ENCODE data around the gene RGS5. TPM values are rescaled to one million over a fixed set of nuclear protein-coding genes. Genes with fewer than 3 reads are reported as not detected.

RGS5 gene
- total RNA-seq, 1 experiment from 2014 or later: 4.6 TPM

DNA sequence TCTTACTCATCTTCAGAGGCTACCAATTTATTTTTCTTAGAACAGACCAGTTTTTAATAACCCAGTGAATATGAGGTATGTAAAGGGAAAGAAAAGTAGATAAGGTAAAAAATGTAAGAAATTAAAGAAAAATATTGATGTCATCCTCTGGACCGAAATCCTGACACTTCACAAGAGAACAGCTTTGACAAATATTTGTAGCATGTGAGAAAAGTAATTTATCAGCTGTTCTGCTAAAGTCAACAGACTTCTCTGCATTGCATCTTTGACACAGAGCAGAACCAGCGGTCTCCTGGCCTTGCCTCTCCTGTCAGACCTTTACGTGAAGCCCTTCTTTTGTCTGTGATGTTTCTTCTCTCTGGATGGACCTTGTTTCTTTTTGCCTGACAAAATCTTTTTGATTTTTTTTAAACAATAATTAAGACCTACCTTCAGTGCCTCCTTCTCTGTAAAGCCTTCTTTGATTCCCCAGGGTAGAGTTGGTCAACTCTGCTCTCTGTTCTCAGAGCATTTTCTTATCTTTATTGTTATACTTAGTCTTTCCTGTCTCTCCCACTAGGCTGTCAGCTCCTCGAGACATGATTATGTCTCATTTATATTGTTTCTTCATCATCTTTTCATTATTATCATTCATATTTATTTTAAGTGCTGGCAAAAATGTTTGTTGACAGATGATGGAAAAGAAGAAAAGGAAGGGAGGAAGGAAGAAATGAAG, 98.2 kb downstream of the RGS5 start:
- ATAC-seq (no peak), DNase-seq (ENCODE audit: low read depth, low spot score) (no peak)
- Histone ChIP-seq H3K4me2 (ENCODE audit: low read length) (no peak overlapping the region), H3K36me3 (ENCODE audit: control insufficient read depth in 1 of 2, insufficient read depth in 2 of 2, low read length in 2 of 2) (no peaks in the 10 kb centered on the region), H3K4me3 (replicated peaks in 1 of 2; ENCODE audit: low read depth in 1 of 2, low read length in 2 of 2) (no peak overlapping the region), H3K27ac (ENCODE audit: low read depth, low read length) (no peak overlapping the region), H2AFZ (ENCODE audit: low read depth, low read length, poor library complexity, severe bottlenecking) (no peak overlapping the region), H3K27me3 (ENCODE audit: insufficient read depth, low read length) (no peaks in the 10 kb centered on the region), H3K79me2 (ENCODE audit: insufficient read depth, low read length) (no peaks in the 10 kb centered on the region), H3K9me2 (ENCODE audit: insufficient read depth) (no peaks in the 10 kb centered on the region), H3K9ac (ENCODE audit: low read length) (no peak overlapping the region), H4K20me1 (ENCODE audit: insufficient read depth) (no peaks in the 10 kb centered on the region), H3K9me3 (ENCODE audit: control insufficient read depth in 1 of 2, insufficient read depth in 1 of 2, low read depth in 1 of 2, low read length in 2 of 2) (no peaks in the 10 kb centered on the region), H3K4me1 (ENCODE audit: control insufficient read depth in 1 of 2, insufficient read depth in 2 of 2, low read length in 2 of 2) (no peaks in the 10 kb centered on the region)
- no TSS peak for BruUV-seq (replicated peaks)
- POLR2A ChIA-PET: no interaction called here
- TF ChIP-seq RAD21 (IDR thresholded peaks at IDR 0.05; ENCODE audit: low read depth) (no peak), CEBPB (IDR thresholded peaks at IDR 0.05; ENCODE audit: low read depth) (no peak), TCF7L2 (IDR thresholded peaks at IDR 0.05; ENCODE audit: borderline replicate concordance, extremely low read depth, insufficient read depth, insufficient read length) (no peak), ELF1 (IDR thresholded peaks at IDR 0.05; ENCODE audit: borderline replicate concordance, low read depth) (no peak), ZNF274 (IDR thresholded peaks at IDR 0.05; ENCODE audit: low read depth, low read length) (no peak), EGR1 (IDR thresholded peaks at IDR 0.05; ENCODE audit: low read depth) (no peak), JUND (IDR thresholded peaks at IDR 0.05) (no peak), EZH2 (IDR thresholded peaks at IDR 0.05) (no peak), ZBTB33 (IDR thresholded peaks at IDR 0.05; ENCODE audit: extremely low read depth, insufficient replicate concordance, low read length) (no peak), ATF3 (IDR thresholded peaks at IDR 0.05) (no peak), POLR2AphosphoS5 (IDR thresholded peaks at IDR 0.05; ENCODE audit: low read depth, low read length) (no peak), SP1 (IDR thresholded peaks at IDR 0.05; ENCODE audit: low read depth) (no peak)
- TF ChIP-seq, protein P1, sequence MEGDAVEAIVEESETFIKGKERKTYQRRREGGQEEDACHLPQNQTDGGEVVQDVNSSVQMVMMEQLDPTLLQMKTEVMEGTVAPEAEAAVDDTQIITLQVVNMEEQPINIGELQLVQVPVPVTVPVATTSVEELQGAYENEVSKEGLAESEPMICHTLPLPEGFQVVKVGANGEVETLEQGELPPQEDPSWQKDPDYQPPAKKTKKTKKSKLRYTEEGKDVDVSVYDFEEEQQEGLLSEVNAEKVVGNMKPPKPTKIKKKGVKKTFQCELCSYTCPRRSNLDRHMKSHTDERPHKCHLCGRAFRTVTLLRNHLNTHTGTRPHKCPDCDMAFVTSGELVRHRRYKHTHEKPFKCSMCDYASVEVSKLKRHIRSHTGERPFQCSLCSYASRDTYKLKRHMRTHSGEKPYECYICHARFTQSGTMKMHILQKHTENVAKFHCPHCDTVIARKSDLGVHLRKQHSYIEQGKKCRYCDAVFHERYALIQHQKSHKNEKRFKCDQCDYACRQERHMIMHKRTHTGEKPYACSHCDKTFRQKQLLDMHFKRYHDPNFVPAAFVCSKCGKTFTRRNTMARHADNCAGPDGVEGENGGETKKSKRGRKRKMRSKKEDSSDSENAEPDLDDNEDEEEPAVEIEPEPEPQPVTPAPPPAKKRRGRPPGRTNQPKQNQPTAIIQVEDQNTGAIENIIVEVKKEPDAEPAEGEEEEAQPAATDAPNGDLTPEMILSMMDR (IDR thresholded peaks at IDR 0.05 in 2 of 3, conservative IDR thresholded peaks at IDR 0.05 in 1 of 3; ENCODE audit: borderline replicate concordance in 1 of 3, insufficient read depth in 1 of 3, low read depth in 2 of 3, low read length in 2 of 3): no peak
- intact Hi-C loops (cut with micrococcal nuclease): no loop called here
- CTCF ChIA-PET: no interaction called here
- RAD21 ChIA-PET (ENCODE audit: low non-redundant PET in 1 of 2, low total read pairs in 2 of 2, uncharacterized antibody in 2 of 2, unreplicated experiment in 2 of 2): no interaction called here

All from HCT116 (cell line).